ENCODE data around the gene NBEA.
"Not testable (repeated sequence)": the region's sequence is repeated elsewhere in the genome, so short reads cannot be mapped to it uniquely, and the experiment has no call there.

Gene NBEA

DNA sequence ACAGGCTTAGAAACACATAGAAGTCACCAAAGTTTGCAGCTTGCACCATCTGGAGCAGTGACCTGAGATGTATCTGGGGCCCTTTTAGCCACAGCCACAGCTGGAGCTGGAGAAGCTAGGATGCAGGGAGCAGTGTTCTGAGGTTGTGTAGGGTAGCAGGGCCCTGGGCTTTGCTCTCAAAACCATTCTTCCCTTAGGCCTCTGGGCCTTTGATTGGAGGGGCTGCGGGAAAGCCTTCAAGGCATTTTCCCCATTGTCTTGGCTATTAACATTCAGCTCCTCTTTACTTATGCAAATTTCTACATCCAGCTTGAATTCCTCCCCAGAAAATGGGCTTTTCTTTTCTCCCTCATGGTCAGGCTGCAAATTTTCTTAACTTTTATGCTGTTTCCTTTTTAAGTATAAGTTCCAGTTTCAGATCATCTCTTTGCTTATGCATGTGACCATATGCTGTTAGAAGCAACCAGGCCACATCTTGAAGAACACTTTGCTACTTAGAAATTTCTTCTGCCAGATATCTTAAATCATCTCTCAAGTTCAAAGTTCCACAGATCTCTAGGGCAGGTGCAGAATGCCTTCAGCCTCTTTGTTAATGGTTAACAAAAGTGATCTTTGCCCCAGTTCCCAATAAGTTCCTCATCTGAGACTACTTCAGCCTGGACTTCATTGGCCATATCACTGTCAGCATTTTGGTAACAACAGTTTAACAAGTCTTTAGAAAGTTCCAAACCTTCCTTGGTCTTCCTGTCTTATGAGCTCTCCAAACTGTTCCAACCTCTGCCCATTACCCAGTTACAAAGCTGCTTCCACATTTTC is 48.5 kb downstream of the NBEA start:
- Mint-ChIP-seq H3K36me3 (peaks cover 3% of the 10 kb centered on the region), H3K27ac (no peak overlapping the region), H3K9me3 (peaks cover 6% of the 10 kb centered on the region), H3K4me3 (no peak overlapping the region), H3K27me3 (no peaks in the 10 kb centered on the region), H3K4me1 (no peaks in the 10 kb centered on the region)

DNA sequence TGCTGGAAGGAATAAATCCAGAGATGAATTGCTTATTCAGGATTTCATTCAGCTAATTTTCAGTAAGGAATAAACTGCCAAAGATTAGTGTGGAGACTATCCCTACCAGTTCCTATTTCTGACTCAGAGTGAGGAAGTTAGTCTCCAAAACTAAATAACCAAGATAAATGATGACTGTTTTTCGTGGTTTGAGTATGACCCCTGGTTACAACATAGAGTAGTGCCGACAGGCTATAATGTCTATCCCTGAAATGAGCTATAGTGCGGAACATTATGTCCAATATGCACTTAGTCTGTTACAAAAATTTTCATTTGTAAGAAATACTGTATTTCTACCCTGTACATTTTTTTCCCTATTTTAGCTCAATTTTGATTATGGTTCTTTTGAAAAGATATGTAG is 51.4 kb downstream of the NBEA start:
- Mint-ChIP-seq H3K27me3 (no peaks in the 10 kb centered on the region), H3K4me3 (no peak overlapping the region), H3K27ac (no peak overlapping the region), H3K4me1 (no peaks in the 10 kb centered on the region), H3K9me3 (peaks cover 12% of the 10 kb centered on the region), H3K36me3 (peaks cover 7% of the 10 kb centered on the region)

DNA sequence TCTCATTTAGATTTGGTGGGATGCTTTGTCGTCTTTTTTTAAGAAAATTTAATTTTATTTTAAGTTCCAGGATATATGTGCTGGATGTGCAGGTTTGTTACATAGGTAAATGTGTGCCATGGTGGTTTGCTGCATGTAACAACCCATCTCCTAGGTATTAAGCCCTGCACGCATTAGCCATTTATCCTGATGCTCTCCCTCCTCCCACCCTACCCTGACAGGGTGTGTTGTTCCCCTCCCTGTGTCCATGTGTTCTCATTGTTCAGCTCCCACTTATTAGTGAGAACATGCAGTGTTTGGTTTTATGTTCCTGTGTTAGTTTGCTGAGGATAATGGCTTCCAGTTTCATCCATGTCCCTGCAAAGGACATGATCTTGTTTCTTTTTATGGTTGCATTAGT is 61.7 kb downstream of the NBEA start:
- H3K27ac Mint-ChIP-seq, H3K36me3 Mint-ChIP-seq, H3K4me1 Mint-ChIP-seq, H3K4me3 Mint-ChIP-seq, H3K27me3 Mint-ChIP-seq: not testable (repeated sequence)
- H3K9me3 Mint-ChIP-seq = peaks cover 16% of the 10 kb centered on the region

DNA sequence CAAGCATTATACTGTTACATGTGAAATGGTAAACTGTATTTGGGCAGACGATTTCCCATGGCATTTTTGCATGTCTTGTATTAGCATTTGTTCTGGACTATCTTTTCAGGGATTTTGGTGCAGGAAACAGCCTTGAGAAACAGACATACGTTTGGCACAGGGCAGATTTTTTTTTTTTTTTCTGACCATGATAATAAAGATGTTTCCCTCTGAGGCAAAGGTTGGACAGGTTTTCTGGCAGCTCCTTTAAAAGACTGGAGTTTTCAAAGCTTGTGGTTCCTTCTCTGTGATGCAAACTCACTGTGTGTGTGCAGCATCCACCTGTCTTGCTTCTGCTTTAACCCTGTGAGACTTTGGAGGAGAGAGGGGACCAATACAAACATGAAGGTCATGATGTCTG is 63.0 kb downstream of the NBEA start:
- Mint-ChIP-seq H3K36me3 (no peaks in the 10 kb centered on the region), H3K4me3 (no peak overlapping the region), H3K9me3 (peaks cover 11% of the 10 kb centered on the region), H3K4me1 (no peaks in the 10 kb centered on the region), H3K27ac (no peak overlapping the region), H3K27me3 (no peaks in the 10 kb centered on the region)

DNA sequence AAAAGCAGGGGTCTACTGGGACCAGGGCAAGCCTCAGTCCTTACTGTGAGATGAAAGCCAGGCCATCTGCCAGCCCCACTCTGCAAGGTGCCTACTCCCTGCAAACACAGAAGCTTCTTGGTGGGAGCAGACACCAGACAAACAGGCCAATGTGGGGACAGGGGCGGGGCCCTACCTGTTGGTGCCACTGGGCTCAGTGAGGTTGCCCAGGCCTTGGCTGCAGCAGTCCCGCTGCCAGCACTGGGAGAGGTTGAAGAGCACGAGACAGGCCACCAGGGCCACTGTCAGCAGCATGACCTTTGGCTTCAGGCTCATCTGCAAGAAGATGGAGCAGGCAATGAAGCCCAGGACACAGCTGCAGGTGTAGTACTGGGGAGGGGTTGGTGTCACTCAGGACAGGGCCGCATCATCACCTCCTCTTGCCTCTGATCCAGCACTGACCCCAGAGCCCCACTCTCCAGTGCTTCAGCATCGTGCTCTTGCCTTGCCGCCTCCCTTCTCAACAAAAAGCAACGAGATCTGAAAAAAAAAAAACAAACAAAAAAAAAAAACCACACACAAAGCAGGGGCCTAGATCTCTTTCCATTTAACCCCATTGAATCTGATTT is 72.6 kb downstream of the NBEA start:
- H3K4me3 Mint-ChIP-seq = no peak overlapping the region
- no peaks in the 10 kb centered on the region for H3K36me3 Mint-ChIP-seq
- H3K4me1 Mint-ChIP-seq = no peaks in the 10 kb centered on the region
- no peak overlapping the region for H3K27ac Mint-ChIP-seq
- H3K27me3 Mint-ChIP-seq = no peaks in the 10 kb centered on the region
- no peaks in the 10 kb centered on the region for H3K9me3 Mint-ChIP-seq

DNA sequence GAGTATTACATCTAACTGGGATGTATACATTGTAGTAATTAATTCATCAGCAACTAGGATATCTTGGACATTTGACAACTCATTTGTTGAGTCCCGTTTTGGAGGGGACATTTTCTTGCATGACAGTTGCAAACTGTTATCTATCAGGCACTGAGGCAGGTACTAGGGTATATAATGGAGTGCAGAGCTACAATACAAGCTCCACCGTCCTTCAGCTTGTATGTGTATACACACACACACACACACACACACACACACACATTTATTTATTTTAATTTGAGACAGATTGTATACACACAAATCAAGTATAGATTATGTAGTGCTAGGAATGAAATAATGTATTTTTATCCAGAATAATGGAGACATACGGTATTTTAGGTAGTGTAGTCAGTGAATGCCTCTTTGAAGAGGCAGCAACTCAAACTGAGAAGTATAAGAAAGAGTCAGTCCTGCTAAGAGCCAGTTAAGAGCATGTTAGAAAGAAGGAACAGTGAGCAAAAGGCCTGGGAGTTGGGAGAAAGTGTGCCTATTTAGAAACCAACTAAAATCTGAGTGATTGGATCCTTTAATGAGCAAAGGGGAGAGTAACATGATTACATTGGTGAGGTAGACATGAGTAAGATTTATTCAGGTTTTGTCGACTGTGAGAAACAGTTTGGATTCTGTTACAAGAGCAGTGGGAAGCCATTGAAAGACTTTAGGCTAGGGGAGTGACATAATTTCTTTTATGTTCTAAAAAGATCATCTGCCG is 74.5 kb downstream of the NBEA start:
- Mint-ChIP-seq H3K9me3 (peaks cover 2% of the 10 kb centered on the region), H3K27me3 (no peaks in the 10 kb centered on the region), H3K27ac (no peak overlapping the region), H3K4me1 (no peaks in the 10 kb centered on the region), H3K36me3 (no peaks in the 10 kb centered on the region), H3K4me3 (no peak overlapping the region)

DNA sequence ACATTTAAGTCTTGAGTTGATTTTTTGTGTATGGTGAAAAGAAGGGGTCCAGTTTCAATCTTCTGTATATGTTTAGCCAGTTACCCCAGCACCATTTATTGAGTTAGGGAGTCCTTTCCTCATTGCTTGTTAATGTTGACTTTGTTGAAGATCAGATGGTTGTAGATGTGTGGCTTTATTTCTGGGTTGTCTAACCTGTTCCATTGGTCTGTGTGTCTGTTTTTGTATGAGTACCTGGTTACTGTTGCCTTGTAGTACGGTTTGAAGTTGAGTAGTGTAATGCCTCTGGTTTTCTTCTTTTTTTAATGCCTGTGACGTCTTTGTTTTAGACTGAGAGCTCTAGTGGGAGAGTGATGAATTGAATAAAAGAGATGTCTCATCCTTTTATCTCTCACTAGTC is 83.2 kb downstream of the NBEA start:
- H3K27me3 Mint-ChIP-seq = no peaks in the 10 kb centered on the region
- peaks cover 22% of the 10 kb centered on the region for H3K9me3 Mint-ChIP-seq

DNA sequence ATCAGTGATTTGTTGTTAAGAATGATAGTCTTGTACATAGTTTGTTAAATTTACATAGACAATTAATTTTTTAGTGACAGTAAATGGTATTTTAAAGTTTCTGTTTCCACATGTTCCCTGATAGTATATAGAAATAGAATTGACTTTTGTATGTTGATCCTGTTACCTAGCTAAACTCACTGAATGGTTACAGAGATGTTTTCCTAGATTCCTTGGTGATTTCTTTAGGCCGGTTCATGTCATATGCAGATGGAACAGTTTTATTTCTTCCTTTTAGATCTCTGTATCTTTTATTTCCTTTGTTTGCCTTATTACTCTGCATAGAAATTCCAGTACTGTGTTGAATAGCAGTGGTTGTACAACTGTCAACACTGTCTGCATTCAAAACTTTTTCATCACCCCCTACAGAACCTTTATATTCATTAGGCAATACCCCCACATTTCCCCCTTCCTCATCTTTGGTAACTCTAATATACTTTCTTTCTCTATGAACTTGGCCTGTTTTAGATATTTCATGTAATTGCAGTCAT is 86.3 kb downstream of the NBEA start:
- Mint-ChIP-seq H3K36me3 (peaks cover 8% of the 10 kb centered on the region), H3K4me1 (no peaks in the 10 kb centered on the region), H3K4me3 (no peak overlapping the region), H3K27ac (no peak overlapping the region), H3K9me3 (peaks cover 31% of the 10 kb centered on the region), H3K27me3 (no peaks in the 10 kb centered on the region)

More for the DNA sequence above, 83.2 kb downstream of the NBEA start:
- H3K27ac Mint-ChIP-seq = no peak overlapping the region
- no peaks in the 10 kb centered on the region for H3K4me1 Mint-ChIP-seq
- H3K36me3 Mint-ChIP-seq = peaks cover 5% of the 10 kb centered on the region
- no peak overlapping the region for H3K4me3 Mint-ChIP-seq

DNA sequence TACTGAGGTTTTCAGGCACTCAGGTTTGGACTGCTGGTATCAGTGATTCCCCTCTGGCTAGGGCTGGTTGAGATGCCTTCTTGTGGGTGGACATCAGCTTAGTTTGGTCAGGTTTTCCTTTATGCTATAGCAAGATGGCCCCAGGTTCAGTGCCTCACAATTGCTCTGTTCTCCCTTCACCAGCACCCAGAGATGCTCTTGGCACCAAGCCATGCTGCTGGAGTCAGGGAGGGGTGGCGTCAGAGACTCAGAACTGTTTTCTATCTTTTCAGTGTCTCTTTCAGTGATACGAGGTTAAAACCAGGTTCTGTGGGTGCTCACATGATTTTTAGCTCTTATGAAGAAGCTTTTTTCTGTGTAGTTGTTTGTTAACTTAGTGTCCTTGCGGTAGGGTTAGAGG is 96.9 kb downstream of the NBEA start:
- H3K4me3 Mint-ChIP-seq = no peak overlapping the region

DNA sequence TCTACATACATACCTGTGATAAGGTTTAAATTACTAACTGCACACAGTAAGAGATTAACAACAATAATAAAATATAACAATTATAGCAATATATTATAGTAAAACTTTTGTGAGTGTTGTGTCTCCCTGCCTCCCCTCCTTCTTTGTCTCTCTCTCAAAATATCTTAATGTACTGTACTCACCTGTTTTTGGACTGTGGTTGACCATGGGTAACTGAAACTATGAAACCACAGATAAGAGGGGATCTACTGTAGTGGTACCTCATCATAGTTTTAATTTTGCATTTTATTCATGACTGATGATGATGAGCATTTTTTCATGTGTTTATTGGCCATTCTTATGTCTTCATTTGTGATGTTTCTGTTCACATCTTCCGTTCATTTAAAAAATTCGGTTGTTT is 104.5 kb downstream of the NBEA start:
- peaks cover 2% of the 10 kb centered on the region for H3K36me3 Mint-ChIP-seq
- H3K27ac Mint-ChIP-seq = no peak overlapping the region
- no peak overlapping the region for H3K4me3 Mint-ChIP-seq
- no peaks in the 10 kb centered on the region for H3K4me1 Mint-ChIP-seq
- no peaks in the 10 kb centered on the region for H3K27me3 Mint-ChIP-seq
- no peaks in the 10 kb centered on the region for H3K9me3 Mint-ChIP-seq

More for the DNA sequence above, 96.9 kb downstream of the NBEA start:
- no peaks in the 10 kb centered on the region for H3K4me1 Mint-ChIP-seq
- no peaks in the 10 kb centered on the region for H3K27me3 Mint-ChIP-seq
- peaks cover 14% of the 10 kb centered on the region for H3K9me3 Mint-ChIP-seq
- H3K36me3 Mint-ChIP-seq = no peaks in the 10 kb centered on the region
- H3K27ac Mint-ChIP-seq = no peak overlapping the region

DNA sequence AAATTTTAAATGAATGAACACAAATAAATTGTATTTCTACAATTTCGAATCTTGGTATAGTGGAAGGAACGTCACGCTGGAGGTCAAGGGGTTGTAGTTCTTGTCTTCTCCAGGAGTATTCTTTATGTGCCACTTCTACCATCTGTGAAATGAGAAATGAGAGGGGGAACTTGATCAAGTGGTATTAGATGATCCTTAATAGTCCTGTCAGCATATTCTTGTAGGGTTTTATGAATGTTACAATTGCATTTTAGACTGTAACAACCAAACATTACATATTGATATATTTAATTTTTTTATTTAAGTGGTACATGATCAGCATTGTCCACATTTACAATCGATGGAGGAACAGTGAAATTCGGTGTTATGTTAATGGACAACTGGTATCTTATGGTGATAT is 113.6 kb downstream of the NBEA start:
- Mint-ChIP-seq H3K4me3 (no peak overlapping the region), H3K4me1 (no peaks in the 10 kb centered on the region), H3K36me3 (no peaks in the 10 kb centered on the region), H3K27ac (no peak overlapping the region), H3K9me3 (no peaks in the 10 kb centered on the region), H3K27me3 (no peaks in the 10 kb centered on the region)

DNA sequence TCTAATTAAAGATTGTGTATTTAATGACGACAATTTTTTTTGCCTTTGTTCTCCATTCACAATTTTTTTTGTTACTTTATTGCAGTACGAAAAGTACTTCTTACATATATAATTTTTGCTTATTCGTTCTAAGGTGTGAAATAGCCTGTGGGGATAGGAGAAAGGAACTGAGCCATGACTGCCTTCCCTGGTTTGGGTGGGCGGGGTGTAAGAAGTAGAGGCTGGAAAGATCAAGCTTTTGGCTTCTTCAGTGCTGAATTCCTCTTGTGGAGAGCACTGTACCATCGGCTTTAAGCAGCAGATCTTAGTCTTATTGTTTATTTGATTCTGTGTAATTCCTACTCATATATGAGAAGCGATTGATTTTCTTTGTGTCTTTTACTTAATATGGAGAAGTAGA is 115.8 kb downstream of the NBEA start:
- H3K4me1 Mint-ChIP-seq = no peaks in the 10 kb centered on the region
- H3K36me3 Mint-ChIP-seq = peaks cover 2% of the 10 kb centered on the region
- H3K27me3 Mint-ChIP-seq = no peaks in the 10 kb centered on the region
- no peaks in the 10 kb centered on the region for H3K9me3 Mint-ChIP-seq
- no peak overlapping the region for H3K4me3 Mint-ChIP-seq
- H3K27ac Mint-ChIP-seq = no peak overlapping the region

DNA sequence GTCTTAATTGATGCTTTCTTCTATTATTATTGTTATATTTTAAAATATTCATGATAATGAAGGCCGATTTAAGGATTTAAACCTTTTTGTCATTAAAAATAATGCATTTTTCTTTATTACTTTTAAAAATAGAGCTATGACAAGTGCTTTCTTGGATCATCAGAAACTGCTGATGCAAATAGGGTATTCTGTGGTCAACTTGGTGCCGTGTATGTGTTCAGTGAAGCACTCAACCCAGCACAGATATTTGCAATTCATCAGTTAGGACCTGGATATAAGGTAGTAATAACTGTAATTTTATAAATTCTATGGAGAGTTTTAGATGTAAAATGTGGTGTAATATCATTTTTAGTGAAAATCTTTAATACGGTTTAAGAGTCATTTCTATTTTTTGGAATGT is 116.5 kb downstream of the NBEA start:
- not testable (repeated sequence) for H3K9me3 Mint-ChIP-seq, H3K27me3 Mint-ChIP-seq, H3K27ac Mint-ChIP-seq, H3K36me3 Mint-ChIP-seq, H3K4me3 Mint-ChIP-seq, H3K4me1 Mint-ChIP-seq

DNA sequence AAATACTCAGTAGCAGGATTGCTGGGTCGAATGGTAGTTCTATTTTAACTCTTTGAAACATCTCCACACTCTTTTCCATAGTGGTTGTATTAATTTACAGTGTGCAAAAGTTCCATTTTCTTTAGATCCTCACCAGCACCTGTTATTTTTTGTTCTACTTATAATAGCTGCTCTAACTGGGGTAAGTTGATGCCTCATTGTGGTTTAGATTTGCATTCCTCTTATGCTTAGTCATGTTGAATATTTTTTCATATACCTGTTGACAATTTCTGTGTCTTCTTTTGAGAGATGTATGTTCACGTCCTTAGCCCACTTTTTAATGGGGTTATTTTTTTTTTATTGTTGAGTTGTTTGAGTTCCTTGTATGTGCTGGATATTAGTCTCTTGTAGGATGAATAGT is 144.6 kb downstream of the NBEA start:
- Mint-ChIP-seq H3K9me3 (peaks cover 6% of the 10 kb centered on the region), H3K4me1 (no peaks in the 10 kb centered on the region), H3K4me3 (no peak overlapping the region), H3K27me3 (no peaks in the 10 kb centered on the region), H3K36me3 (peaks cover 3% of the 10 kb centered on the region), H3K27ac (no peak overlapping the region)

DNA sequence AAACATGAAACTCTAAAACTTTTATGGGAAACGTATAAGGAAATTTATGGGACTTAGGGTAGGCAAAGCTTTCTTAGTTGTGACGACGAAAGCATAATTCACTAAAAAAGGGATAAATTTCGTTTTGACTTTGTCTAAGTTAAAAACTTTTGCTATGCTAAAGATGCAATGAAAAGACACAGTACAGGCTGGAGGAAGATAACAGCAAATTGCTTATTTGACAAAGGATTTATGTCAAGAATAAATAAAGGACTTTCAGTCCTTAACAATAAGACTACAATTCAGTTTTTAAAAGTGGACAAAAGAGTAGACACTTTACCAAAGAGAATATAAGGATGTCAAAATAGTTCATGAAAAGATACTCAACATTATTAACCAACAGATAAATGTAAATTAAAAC is 150.2 kb downstream of the NBEA start:
- H3K9me3 Mint-ChIP-seq = peaks cover 11% of the 10 kb centered on the region
- no peaks in the 10 kb centered on the region for H3K36me3 Mint-ChIP-seq
- H3K4me3 Mint-ChIP-seq = no peak overlapping the region
- no peak overlapping the region for H3K27ac Mint-ChIP-seq
- no peaks in the 10 kb centered on the region for H3K27me3 Mint-ChIP-seq
- no peaks in the 10 kb centered on the region for H3K4me1 Mint-ChIP-seq

DNA sequence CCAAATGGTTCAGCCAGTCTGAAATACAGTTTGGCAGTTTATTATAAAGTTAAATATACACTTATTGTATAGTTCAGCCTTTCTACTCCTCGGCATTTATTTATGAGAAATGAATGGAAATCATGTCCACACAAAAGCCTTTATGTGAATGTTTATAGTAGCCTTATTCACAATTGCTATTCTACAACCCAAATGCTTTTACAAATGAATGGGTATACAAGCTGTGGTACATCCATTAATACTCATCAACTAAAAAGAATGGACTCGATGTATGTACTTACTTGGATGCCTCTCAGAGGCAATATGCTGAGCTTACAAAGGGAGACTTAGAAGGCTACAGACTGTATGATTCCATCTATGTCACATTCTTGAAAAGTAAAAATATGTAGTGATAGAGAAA is 150.7 kb downstream of the NBEA start:
- peaks cover 7% of the 10 kb centered on the region for H3K9me3 Mint-ChIP-seq
- no peaks in the 10 kb centered on the region for H3K4me1 Mint-ChIP-seq
- H3K36me3 Mint-ChIP-seq = no peaks in the 10 kb centered on the region
- H3K4me3 Mint-ChIP-seq = no peak overlapping the region
- no peaks in the 10 kb centered on the region for H3K27me3 Mint-ChIP-seq
- no peak overlapping the region for H3K27ac Mint-ChIP-seq

All from activated naive CD4-positive, alpha-beta T cell treated with anti-CD3 and anti-CD28 coated beads, Interleukin-2, amount 50 U/mL, for 24 hours (primary cell).